Measurements from ENCODE around the gene MTCL3.

DNA sequence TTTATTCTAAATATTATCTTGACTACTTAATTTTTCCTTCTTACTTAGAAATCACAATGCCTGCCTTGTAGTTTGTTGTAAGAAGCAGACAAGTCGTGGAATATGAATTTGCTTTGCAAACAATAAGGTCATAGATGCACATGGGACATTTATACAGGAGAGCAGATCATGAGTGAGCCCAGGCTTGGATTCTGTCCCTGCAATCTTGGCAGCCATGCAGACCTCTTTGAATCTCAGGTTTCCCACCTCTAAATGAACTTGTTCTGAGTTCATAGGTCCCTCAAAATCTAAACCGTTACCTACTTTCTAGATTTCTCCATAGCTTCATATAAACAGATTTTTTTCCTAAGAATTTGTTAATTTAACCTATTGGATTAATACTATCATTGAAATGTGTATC is 79.4 kb downstream of the MTCL3 start:
- TF ChIP-seq EZH2 (IDR thresholded peaks at IDR 0.05; ENCODE audit: borderline replicate concordance, low read depth, low read length, poor library complexity, severe bottlenecking) (no peak), CTCF (conservative IDR thresholded peaks at IDR 0.05; ENCODE audit: low read depth, low read length) (no peak)
